Kidney epithelial cell (primary cell): ENCODE results near the gene UBE2L6. TPM values are rescaled to one million over a fixed set of nuclear protein-coding genes. Genes with fewer than 3 reads are reported as not detected.
A peak's percentile ranks its signal among the peaks of the same experiment; 100 is the strongest.

Experiments
- DNase-seq: peaks from one replicate; pipeline ENCODE4 v3.0.0-alpha.2; 2010; ENCODE audit warnings: low read depth
- H3K27me3 ChIP-seq: 2 replicates; pipeline ENCODE4 v1.6.0; 2011; ENCODE audit warnings: low read length; ENCODE audit not compliant: control insufficient read depth, insufficient read depth
- H3K36me3 ChIP-seq: 2 replicates; pipeline ENCODE4 v1.5.1; 2011; ENCODE audit warnings: low read length; ENCODE audit not compliant: control insufficient read depth, insufficient read depth
- H3K4me3 ChIP-seq: 2 replicates; pipeline ENCODE4 v1.5.1; 2011; ENCODE audit warnings: low read depth, mild to moderate bottlenecking, control low read depth, low read length
- CTCF ChIP-seq: IDR thresholded peaks from 2 replicates; pipeline ENCODE4 v1.5.1; 2011; ENCODE audit warnings: mild to moderate bottlenecking, moderate library complexity, low read length, control low read depth, inconsistent platforms; ENCODE audit not compliant: insufficient read depth, poor library complexity, severe bottlenecking
- total RNA-seq: library from RNA; depleted of rRNA; stranded (reverse); fragments of >200 nt; gene quantifications from 2 replicates; pipeline ENCODE4 v1.2.3, GENCODE V29; 2015

Gene UBE2L6
- total RNA-seq, 1 donor from 2014 or later, result 47.1 TPM

- Histone ChIP-seq H3K36me3 (no peaks in the 10 kb centered on the region), H3K27me3 (no peaks in the 10 kb centered on the region), H3K4me3 (no peak overlapping the region)
- DNase-seq, result no peak
- TF ChIP-seq CTCF, result no peak
These were observed 19.6 kb downstream of the UBE2L6 start for GRCh38 chr11:57547854-57548377.

GRCh38 chr11:57546869-57547475 is 20.5 kb downstream of the UBE2L6 start:
- peaks cover 4% of the 10 kb centered on the region for H3K27me3 ChIP-seq
- H3K4me3 ChIP-seq, result no peak overlapping the region
- H3K36me3 ChIP-seq, result no peaks in the 10 kb centered on the region
- peak; percentile 23 for TF ChIP-seq CTCF
- DNase-seq, result no peak

GRCh38 chr11:57546451-57546850 is 21.0 kb downstream of the UBE2L6 start:
- H3K27me3 ChIP-seq, result peaks cover 4% of the 10 kb centered on the region
- no peak overlapping the region for H3K4me3 ChIP-seq
- no peak for DNase-seq
- TF ChIP-seq CTCF, result no peak
- no peaks in the 10 kb centered on the region for H3K36me3 ChIP-seq

- peaks cover 4% of the 10 kb centered on the region for H3K27me3 ChIP-seq
- TF ChIP-seq CTCF, result no peak
- H3K36me3 ChIP-seq, result no peaks in the 10 kb centered on the region
- H3K4me3 ChIP-seq, result no peak overlapping the region
- DNase-seq, result no peak
These were observed 21.6 kb downstream of the UBE2L6 start for GRCh38 chr11:57545883-57546282.

GRCh38 chr11:57544566-57544965 is 22.9 kb downstream of the UBE2L6 start:
- no peak overlapping the region for H3K4me3 ChIP-seq
- TF ChIP-seq CTCF, result no peak
- no peaks in the 10 kb centered on the region for H3K36me3 ChIP-seq
- peaks cover 4% of the 10 kb centered on the region for H3K27me3 ChIP-seq
- no peak for DNase-seq

- no peak for TF ChIP-seq CTCF
- Histone ChIP-seq H3K4me3 (no peak overlapping the region), H3K36me3 (no peaks in the 10 kb centered on the region), H3K27me3 (peaks cover 4% of the 10 kb centered on the region)
- no peak for DNase-seq
These were observed 23.9 kb downstream of the UBE2L6 start for GRCh38 chr11:57543593-57543992.
